ENCODE results near the gene ATP8B2.
"Not testable (repeated sequence)": the region's sequence is repeated elsewhere in the genome, so short reads cannot be mapped to it uniquely, and the experiment has no call there.

ATP8B2 gene

GRCh38 chr1:154301582-154301981 is 23.7 kb upstream of the ATP8B2 start:
- H3K27me3 Mint-ChIP-seq (ENCODE audit: low read depth) = peaks cover 16% of the 10 kb centered on the region
- H3K36me3 Mint-ChIP-seq (ENCODE audit: low read depth) = no peaks in the 10 kb centered on the region
- H3K27ac Mint-ChIP-seq = no peak overlapping the region
- H3K4me3 Mint-ChIP-seq = no peak overlapping the region
- peaks cover 3% of the 10 kb centered on the region for H3K9me3 Mint-ChIP-seq
- H3K4me1 Mint-ChIP-seq = no peaks in the 10 kb centered on the region
- TF ChIP-seq CTCF (IDR thresholded peaks at IDR 0.05; ENCODE audit: unreplicated experiment in 3 of 3) = no peak

- no peaks in the 10 kb centered on the region for H3K36me3 Mint-ChIP-seq (ENCODE audit: low read depth)
- H3K9me3 Mint-ChIP-seq = peaks cover 4% of the 10 kb centered on the region
- no peaks in the 10 kb centered on the region for H3K4me1 Mint-ChIP-seq
- TF ChIP-seq CTCF (IDR thresholded peaks at IDR 0.05; ENCODE audit: unreplicated experiment in 3 of 3) = no peak
- no peak overlapping the region for H3K27ac Mint-ChIP-seq
- peaks cover 19% of the 10 kb centered on the region for H3K27me3 Mint-ChIP-seq (ENCODE audit: low read depth)
- no peak overlapping the region for H3K4me3 Mint-ChIP-seq
These were observed 20.5 kb upstream of the ATP8B2 start for GRCh38 chr1:154304664-154305337.

GRCh38 chr1:154306151-154306550 is 19.2 kb upstream of the ATP8B2 start:
- Mint-ChIP-seq H3K27ac (no peak overlapping the region), H3K4me3 (no peak overlapping the region), H3K9me3 (peaks cover 4% of the 10 kb centered on the region), H3K4me1 (no peaks in the 10 kb centered on the region), H3K36me3 (ENCODE audit: low read depth) (no peaks in the 10 kb centered on the region), H3K27me3 (ENCODE audit: low read depth) (peaks cover 19% of the 10 kb centered on the region)
- TF ChIP-seq CTCF (IDR thresholded peaks at IDR 0.05; ENCODE audit: unreplicated experiment in 3 of 3) = no peak

GRCh38 chr1:154307670-154308270 is 17.6 kb upstream of the ATP8B2 start:
- H3K36me3 Mint-ChIP-seq (ENCODE audit: low read depth); H3K9me3 Mint-ChIP-seq; H3K4me3 Mint-ChIP-seq; H3K27ac Mint-ChIP-seq; H3K4me1 Mint-ChIP-seq: not testable (repeated sequence)
- H3K27me3 Mint-ChIP-seq (ENCODE audit: low read depth) = peaks cover 19% of the 10 kb centered on the region

- not testable (repeated sequence) for H3K9me3 Mint-ChIP-seq; H3K4me1 Mint-ChIP-seq; H3K4me3 Mint-ChIP-seq; H3K27ac Mint-ChIP-seq; H3K36me3 Mint-ChIP-seq (ENCODE audit: low read depth)
- peaks cover 19% of the 10 kb centered on the region for H3K27me3 Mint-ChIP-seq (ENCODE audit: low read depth)
These were observed 16.2 kb upstream of the ATP8B2 start for GRCh38 chr1:154309136-154309535.

GRCh38 chr1:154312229-154313065 is 12.9 kb upstream of the ATP8B2 start:
- not testable (repeated sequence) for H3K27me3 Mint-ChIP-seq (ENCODE audit: low read depth); H3K4me3 Mint-ChIP-seq; H3K4me1 Mint-ChIP-seq; H3K27ac Mint-ChIP-seq; H3K36me3 Mint-ChIP-seq (ENCODE audit: low read depth); H3K9me3 Mint-ChIP-seq

- H3K4me3 Mint-ChIP-seq = no peak overlapping the region
- H3K36me3 Mint-ChIP-seq (ENCODE audit: low read depth) = no peaks in the 10 kb centered on the region
- no peak for TF ChIP-seq CTCF (IDR thresholded peaks at IDR 0.05; ENCODE audit: unreplicated experiment in 3 of 3)
- H3K4me1 Mint-ChIP-seq = no peaks in the 10 kb centered on the region
- no peak overlapping the region for H3K27ac Mint-ChIP-seq
- peaks cover 5% of the 10 kb centered on the region for H3K27me3 Mint-ChIP-seq (ENCODE audit: low read depth)
- peaks cover 12% of the 10 kb centered on the region for H3K9me3 Mint-ChIP-seq
These were observed 12.3 kb upstream of the ATP8B2 start for GRCh38 chr1:154313066-154313356.

- H3K27ac Mint-ChIP-seq; H3K36me3 Mint-ChIP-seq (ENCODE audit: low read depth); H3K4me1 Mint-ChIP-seq; H3K4me3 Mint-ChIP-seq; H3K27me3 Mint-ChIP-seq (ENCODE audit: low read depth): not testable (repeated sequence)
- peaks cover 12% of the 10 kb centered on the region for H3K9me3 Mint-ChIP-seq
These were observed 11.1 kb upstream of the ATP8B2 start for GRCh38 chr1:154314226-154314625.

Measured in nephron (organoid).